NT2/D1 (cell line): ENCODE measurements around the gene DNMT3A.

Experiments used
- DNase-seq: peaks from one replicate; pipeline ENCODE4 v3.0.0-alpha.2; 2011; ENCODE audit warnings: low read depth, low spot score
- H3K27me3 ChIP-seq: 2 replicates; pipeline ENCODE4 v1.6.0; 2011; ENCODE audit warnings: mild to moderate bottlenecking; ENCODE audit not compliant: insufficient read length, insufficient read depth
- H3K36me3 ChIP-seq: 2 replicates; pipeline ENCODE4 v1.6.1; 2011; ENCODE audit warnings: mild to moderate bottlenecking, low read length, mixed read lengths; ENCODE audit not compliant: insufficient read depth, insufficient read length
- H3K4me1 ChIP-seq: 2 replicates; pipeline ENCODE4 v1.5.1; 2011; ENCODE audit not compliant: insufficient read depth, insufficient read length
- H3K4me3 ChIP-seq: 2 replicates; pipeline ENCODE4 v1.5.1; 2011; ENCODE audit warnings: low read depth; ENCODE audit not compliant: insufficient read length
- H3K9ac ChIP-seq: 2 replicates; pipeline ENCODE4 v1.6.0; 2011; ENCODE audit warnings: low read depth; ENCODE audit not compliant: insufficient read length
- H3K9me3 ChIP-seq: 2 replicates; pipeline ENCODE4 v1.5.1; 2011; ENCODE audit warnings: mild to moderate bottlenecking, low read length; ENCODE audit not compliant: insufficient read depth
- SUZ12 ChIP-seq: IDR thresholded peaks from 2 replicates; pipeline ENCODE4 v1.6.1; 2011; ENCODE audit not compliant: insufficient read length, insufficient read depth; ENCODE audit errors: extremely low read depth
- YY1 ChIP-seq: IDR thresholded peaks from 2 replicates; pipeline ENCODE4 v1.6.1; 2011; ENCODE audit not compliant: insufficient read length, insufficient read depth
- ZNF274 ChIP-seq: IDR thresholded peaks from 2 replicates; pipeline ENCODE4 v1.6.1; 2011; ENCODE audit warnings: mild to moderate bottlenecking, low read depth, low read length

Gene DNMT3A

GRCh38 chr2:25308599-25308998, 33.1 kb downstream of the DNMT3A start:
- no peak for TF ChIP-seq YY1
- Histone ChIP-seq H3K4me1 (peaks cover 33% of the 10 kb centered on the region), H3K9ac (no peak overlapping the region), H3K27me3 (no peaks in the 10 kb centered on the region), H3K4me3 (no peak overlapping the region), H3K36me3 (no peaks in the 10 kb centered on the region), H3K9me3 (no peaks in the 10 kb centered on the region)
- no peak for DNase-seq

GRCh38 chr2:25307949-25308557, 33.7 kb downstream of the DNMT3A start:
- peaks cover 29% of the 10 kb centered on the region for H3K4me1 ChIP-seq

GRCh38 chr2:25306777-25307368, 34.9 kb downstream of the DNMT3A start:
- no peak for TF ChIP-seq SUZ12
- TF ChIP-seq YY1 = no peak
- no peak for TF ChIP-seq ZNF274
- Histone ChIP-seq H3K9me3 (no peaks in the 10 kb centered on the region), H3K9ac (no peak overlapping the region), H3K27me3 (no peaks in the 10 kb centered on the region), H3K36me3 (no peaks in the 10 kb centered on the region), H3K4me3 (no peak overlapping the region), H3K4me1 (peaks cover 21% of the 10 kb centered on the region)
- DNase-seq = no peak

More at GRCh38 chr2:25307949-25308557, 33.7 kb downstream of the DNMT3A start:
- Histone ChIP-seq H3K4me3 (no peak overlapping the region), H3K9me3 (no peaks in the 10 kb centered on the region), H3K27me3 (no peaks in the 10 kb centered on the region), H3K36me3 (no peaks in the 10 kb centered on the region), H3K9ac (no peak overlapping the region)
- DNase-seq = no peak
- TF ChIP-seq YY1 = no peak
- no peak for TF ChIP-seq ZNF274
- TF ChIP-seq SUZ12 = no peak

GRCh38 chr2:25305775-25306174, 36.0 kb downstream of the DNMT3A start:
- Histone ChIP-seq H3K27me3 (no peaks in the 10 kb centered on the region), H3K4me1 (peaks cover 18% of the 10 kb centered on the region), H3K4me3 (no peak overlapping the region), H3K36me3 (no peaks in the 10 kb centered on the region), H3K9ac (no peak overlapping the region), H3K9me3 (no peaks in the 10 kb centered on the region)
- TF ChIP-seq ZNF274 = no peak
- no peak for TF ChIP-seq SUZ12
- no peak for TF ChIP-seq YY1
- DNase-seq = no peak

GRCh38 chr2:25304826-25305596, 36.7 kb downstream of the DNMT3A start:
- Histone ChIP-seq H3K4me3 (no peak overlapping the region), H3K4me1 (peaks cover 16% of the 10 kb centered on the region), H3K9ac (no peak overlapping the region), H3K9me3 (no peaks in the 10 kb centered on the region), H3K36me3 (no peaks in the 10 kb centered on the region), H3K27me3 (no peaks in the 10 kb centered on the region)
- TF ChIP-seq SUZ12 (no peak), ZNF274 (no peak), YY1 (no peak)
- DNase-seq = no peak

GRCh38 chr2:25304321-25304720, 37.4 kb downstream of the DNMT3A start:
- Histone ChIP-seq H3K27me3 (no peaks in the 10 kb centered on the region), H3K9ac (no peak overlapping the region), H3K4me3 (no peak overlapping the region), H3K4me1 (peaks cover 17% of the 10 kb centered on the region), H3K9me3 (no peaks in the 10 kb centered on the region), H3K36me3 (no peaks in the 10 kb centered on the region)
- TF ChIP-seq ZNF274 = no peak
- no peak for TF ChIP-seq YY1
- DNase-seq = no peak

GRCh38 chr2:25303633-25304236, 38.0 kb downstream of the DNMT3A start:
- no peak for DNase-seq
- Histone ChIP-seq H3K9me3 (no peaks in the 10 kb centered on the region), H3K36me3 (no peaks in the 10 kb centered on the region), H3K4me1 (peaks cover 15% of the 10 kb centered on the region), H3K27me3 (no peaks in the 10 kb centered on the region), H3K4me3 (no peak overlapping the region), H3K9ac (no peak overlapping the region)
- no peak for TF ChIP-seq ZNF274
- no peak for TF ChIP-seq YY1
- TF ChIP-seq SUZ12 = no peak
